ENCODE results near the gene GGACT. TPM values are rescaled to one million over a fixed set of nuclear protein-coding genes. Genes with fewer than 3 reads are reported as not detected.

The GGACT gene
- polyA plus RNA-seq, 6 donors from 2014 or later: 0.46 to 7.7 (median 6.3) TPM

GRCh38 chr13:100518394-100519062 is 70.1 kb downstream of the GGACT start:
- no peak overlapping the region for H3K27ac Mint-ChIP-seq
- peaks cover 0 to 5% of the 10 kb centered on the region in 2 donors for H3K36me3 Mint-ChIP-seq

GRCh38 chr13:100517728-100518127 is 70.9 kb downstream of the GGACT start:
- H3K36me3 Mint-ChIP-seq: peaks cover 0 to 5% of the 10 kb centered on the region in 2 donors
- H3K27me3 Mint-ChIP-seq: peaks cover 3 to 28% (median 8%) of the 10 kb centered on the region in 3 donors
- H3K9me3 Mint-ChIP-seq: no peaks in the 10 kb centered on the region
- H3K4me1 Mint-ChIP-seq: peaks cover 7 to 10% (median 10%) of the 10 kb centered on the region in 3 donors
- ATAC-seq (ENCODE audit: low read depth in 2 of 2) (no peak), DNase-seq (no peak)
- H3K27ac Mint-ChIP-seq: no peak overlapping the region
- H3K4me3 Mint-ChIP-seq: no peak overlapping the region

More at GRCh38 chr13:100518394-100519062, 70.1 kb downstream of the GGACT start:
- Mint-ChIP-seq H3K9me3 (no peaks in the 10 kb centered on the region), H3K4me3 (no peak overlapping the region), H3K4me1 (peaks cover 7 to 12% (median 10%) of the 10 kb centered on the region in 3 donors), H3K27me3 (peaks cover 11 to 27% (median 13%) of the 10 kb centered on the region in 3 donors)
- no peak for ATAC-seq (ENCODE audit: low read depth in 2 of 2)
- DNase-seq: no peak

GRCh38 chr13:100517135-100517534 is 71.5 kb downstream of the GGACT start:
- peaks cover 7 to 10% (median 9%) of the 10 kb centered on the region in 3 donors for H3K4me1 Mint-ChIP-seq
- H3K27ac Mint-ChIP-seq: no peak overlapping the region
- no peak for ATAC-seq (ENCODE audit: low read depth in 2 of 2)
- no peak for DNase-seq
- peaks cover 0 to 23% (median 6%) of the 10 kb centered on the region in 3 donors for H3K27me3 Mint-ChIP-seq
- no peaks in the 10 kb centered on the region for H3K9me3 Mint-ChIP-seq
- H3K4me3 Mint-ChIP-seq: no peak overlapping the region
- H3K36me3 Mint-ChIP-seq: peaks cover 0 to 5% of the 10 kb centered on the region in 2 donors

- H3K27ac Mint-ChIP-seq: no peak overlapping the region
These were observed 73.2 kb downstream of the GGACT start for GRCh38 chr13:100515410-100515800.

DNA sequence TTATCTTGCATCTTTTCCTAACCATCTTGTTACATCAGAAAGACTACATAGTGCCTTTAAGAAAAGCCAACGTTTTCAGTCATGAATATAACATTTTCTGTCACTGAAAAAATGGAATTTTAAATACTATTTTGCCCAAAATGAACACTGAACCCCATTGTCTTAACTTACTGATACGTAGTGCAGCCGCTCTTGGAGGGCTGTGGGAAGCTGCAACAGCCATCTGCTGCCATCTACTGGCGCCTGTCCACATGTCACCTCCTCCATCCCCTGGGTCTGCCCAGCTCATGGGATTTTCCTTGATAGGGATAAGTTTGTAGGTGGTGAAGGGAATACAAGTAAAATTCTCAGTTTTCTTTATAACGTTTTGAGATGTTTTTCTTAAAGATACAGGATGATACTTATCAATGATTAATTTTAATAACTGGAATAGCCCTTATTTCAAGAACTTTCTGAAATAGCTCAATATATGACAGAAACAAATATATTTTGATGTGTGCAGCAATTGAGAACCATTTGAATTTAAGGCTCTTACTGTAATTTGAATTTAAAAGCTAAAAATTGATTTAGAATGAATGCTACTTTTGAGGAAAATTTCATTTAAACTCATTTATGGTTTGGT is 73.7 kb downstream of the GGACT start:
- Mint-ChIP-seq H3K4me3 (peak overlapping the region in 1 of 8 donors; percentile 18), H3K27ac (peak overlapping the region in 1 of 6 donors; percentile 44)
- peak; percentile 81 for ATAC-seq (ENCODE audit: low read depth in 2 of 2)

More at GRCh38 chr13:100515410-100515800, 73.2 kb downstream of the GGACT start:
- Mint-ChIP-seq H3K27me3 (peaks cover 0 to 15% (median 6%) of the 10 kb centered on the region in 3 donors), H3K9me3 (no peaks in the 10 kb centered on the region), H3K4me1 (peaks cover 0 to 5% (median 5%) of the 10 kb centered on the region in 3 donors), H3K4me3 (no peak overlapping the region), H3K36me3 (peaks cover 0 to 5% of the 10 kb centered on the region in 2 donors)
- DNase-seq: no peak
- ATAC-seq (ENCODE audit: low read depth in 2 of 2): no peak

GRCh38 chr13:100513987-100514670 is 74.5 kb downstream of the GGACT start:
- Mint-ChIP-seq H3K4me3 (no peak overlapping the region), H3K36me3 (peaks cover 0 to 5% of the 10 kb centered on the region in 2 donors), H3K27me3 (peaks cover 0 to 15% (median 6%) of the 10 kb centered on the region in 3 donors), H3K4me1 (peaks cover 0 to 5% (median 5%) of the 10 kb centered on the region in 3 donors), H3K27ac (no peak overlapping the region), H3K9me3 (no peaks in the 10 kb centered on the region)
- ATAC-seq (ENCODE audit: low read depth in 2 of 2): no peak
- no peak for DNase-seq

More for the DNA sequence above, 73.7 kb downstream of the GGACT start:
- H3K36me3 Mint-ChIP-seq: peaks cover 0 to 5% of the 10 kb centered on the region in 2 donors
- peaks cover 0 to 5% (median 5%) of the 10 kb centered on the region in 3 donors for H3K4me1 Mint-ChIP-seq
- peaks cover 0 to 15% (median 6%) of the 10 kb centered on the region in 3 donors for H3K27me3 Mint-ChIP-seq
- H3K9me3 Mint-ChIP-seq: no peaks in the 10 kb centered on the region
- DNase-seq: peak; percentile 47

- no peak for DNase-seq
- Mint-ChIP-seq H3K36me3 (peaks cover 0 to 5% of the 10 kb centered on the region in 2 donors), H3K27me3 (peaks cover 0 to 15% (median 6%) of the 10 kb centered on the region in 3 donors), H3K27ac (no peak overlapping the region), H3K9me3 (no peaks in the 10 kb centered on the region), H3K4me1 (peaks cover 0 to 5% (median 5%) of the 10 kb centered on the region in 3 donors), H3K4me3 (no peak overlapping the region)
- ATAC-seq (ENCODE audit: low read depth in 2 of 2): no peak
These were observed 75.4 kb downstream of the GGACT start for GRCh38 chr13:100513171-100513570.

GRCh38 chr13:100512422-100512821 is 76.2 kb downstream of the GGACT start:
- H3K27ac Mint-ChIP-seq: peak overlapping the region in 1 of 6 donors; percentile 29
- no peak for DNase-seq

GRCh38 chr13:100511466-100511865 is 77.1 kb downstream of the GGACT start:
- peaks cover 7% of the 10 kb centered on the region in 3 donors for H3K4me1 Mint-ChIP-seq
- H3K27ac Mint-ChIP-seq: no peak overlapping the region
- no peaks in the 10 kb centered on the region for H3K36me3 Mint-ChIP-seq
- DNase-seq (no peak), ATAC-seq (ENCODE audit: low read depth in 2 of 2) (no peak)
- H3K9me3 Mint-ChIP-seq: no peaks in the 10 kb centered on the region
- H3K4me3 Mint-ChIP-seq: no peak overlapping the region
- H3K27me3 Mint-ChIP-seq: peaks cover 0 to 12% (median 6%) of the 10 kb centered on the region in 3 donors

More at GRCh38 chr13:100512422-100512821, 76.2 kb downstream of the GGACT start:
- peaks cover 0 to 5% (median 5%) of the 10 kb centered on the region in 3 donors for H3K4me1 Mint-ChIP-seq
- peak overlapping the region in 1 of 8 donors; percentile 44 for H3K4me3 Mint-ChIP-seq
- H3K36me3 Mint-ChIP-seq: peaks cover 0 to under 1% of the 10 kb centered on the region in 2 donors
- no peaks in the 10 kb centered on the region for H3K9me3 Mint-ChIP-seq
- peaks cover 0 to 15% (median 6%) of the 10 kb centered on the region in 3 donors for H3K27me3 Mint-ChIP-seq
- no peak for ATAC-seq (ENCODE audit: low read depth in 2 of 2)

DNA sequence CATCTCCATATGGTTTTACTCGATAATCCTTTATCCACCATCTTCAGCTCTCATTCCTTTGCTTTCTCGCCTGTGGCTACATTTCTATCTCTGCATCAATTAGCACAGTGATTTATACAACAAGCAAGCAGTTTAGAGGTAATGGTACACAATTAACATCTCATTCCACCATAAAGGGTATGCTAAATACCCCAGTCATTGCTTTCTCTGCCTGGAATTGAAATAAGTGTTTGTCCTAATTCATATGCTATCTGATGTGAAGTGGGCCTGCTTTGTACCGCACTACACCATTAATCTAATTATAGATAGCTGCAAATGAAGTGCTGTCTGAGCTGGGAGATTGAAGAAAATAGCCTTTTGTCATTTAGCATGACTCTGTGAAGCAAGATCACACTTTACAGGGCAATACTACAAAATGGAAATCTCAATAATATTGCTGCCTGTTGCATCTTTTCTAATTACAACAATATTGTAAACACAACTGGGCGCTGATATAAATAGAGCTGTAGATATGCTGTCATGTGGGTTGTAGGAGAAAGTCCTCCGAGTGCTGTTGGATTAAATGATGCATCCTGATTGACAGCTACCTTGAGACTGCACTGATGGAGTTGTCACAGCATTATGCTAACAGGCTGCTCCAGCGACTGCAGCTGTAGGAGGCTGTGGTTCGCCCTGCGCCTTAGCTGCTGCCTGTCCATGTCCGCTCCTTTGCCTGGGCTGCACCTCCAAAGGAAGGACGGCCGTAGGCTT is 78.2 kb downstream of the GGACT start:
- Mint-ChIP-seq H3K27me3 (peaks cover 0 to 9% (median 6%) of the 10 kb centered on the region in 3 donors), H3K4me1 (peaks cover 10 to 14% (median 11%) of the 10 kb centered on the region in 3 donors), H3K36me3 (no peaks in the 10 kb centered on the region), H3K27ac (no peak overlapping the region), H3K9me3 (no peaks in the 10 kb centered on the region), H3K4me3 (no peak overlapping the region)
- no peak for DNase-seq
- ATAC-seq (ENCODE audit: low read depth in 2 of 2): no peak

GRCh38 chr13:100508996-100509395 is 79.6 kb downstream of the GGACT start:
- H3K36me3 Mint-ChIP-seq: no peaks in the 10 kb centered on the region
- no peaks in the 10 kb centered on the region for H3K9me3 Mint-ChIP-seq
- H3K27ac Mint-ChIP-seq: no peak overlapping the region
- H3K4me1 Mint-ChIP-seq: peaks cover 5 to 11% (median 10%) of the 10 kb centered on the region in 3 donors
- peaks cover 0 to 9% (median 0%) of the 10 kb centered on the region in 3 donors for H3K27me3 Mint-ChIP-seq
- DNase-seq (no peak), ATAC-seq (ENCODE audit: low read depth in 2 of 2) (no peak)
- no peak overlapping the region for H3K4me3 Mint-ChIP-seq

- Mint-ChIP-seq H3K36me3 (no peaks in the 10 kb centered on the region), H3K4me1 (peaks cover 5 to 11% (median 10%) of the 10 kb centered on the region in 3 donors), H3K27ac (peak overlapping the region in 1 of 6 donors; percentile 83), H3K27me3 (peaks cover 0 to 4% (median 0%) of the 10 kb centered on the region in 3 donors), H3K9me3 (no peaks in the 10 kb centered on the region), H3K4me3 (no peak overlapping the region)
- DNase-seq (no peak), ATAC-seq (ENCODE audit: low read depth in 2 of 2) (no peak)
These were observed 80.1 kb downstream of the GGACT start for GRCh38 chr13:100508455-100508854.
